Right atrium auricular region (tissue), 2 donors: ENCODE data around the gene TFF2. TPM values are rescaled to one million over a fixed set of nuclear protein-coding genes. Genes with fewer than 3 reads are reported as not detected.

Source experiments
- DNase-seq: peaks from one replicate; pipeline ENCODE4 v3.0.0-alpha.2; 2019; ENCODE audit warnings: low spot score
- H3K27ac ChIP-seq, 2 donors: fragments of 200-600 bp; sonication (generic); 1 replicate in 1 of 2; 2 replicates in 1 of 2; pipeline ENCODE4 v1.5.1; 2016 to 2019
- H3K27me3 ChIP-seq, 2 donors: fragments of 200-600 bp; sonication (generic); one replicate each; pipeline versions ENCODE4 v1.5.1 to v1.6.0; 2017 to 2019
- H3K36me3 ChIP-seq: fragments of 200-600 bp; sonication (generic); one replicate; pipeline ENCODE4 v1.5.1; 2016
- H3K4me1 ChIP-seq, 2 donors: fragments of 200-600 bp; sonication (generic); one replicate each; pipeline versions ENCODE4 v1.5.1 to v1.6.0; 2017 to 2019
- H3K4me3 ChIP-seq, 2 donors: fragments of 200-600 bp; sonication (generic); 1 replicate in 1 of 2; 2 replicates in 1 of 2; pipeline ENCODE4 v1.5.1; 2017 to 2019; ENCODE audit warnings: mild to moderate bottlenecking in 1 of 2, moderate library complexity in 1 of 2
- H3K9me3 ChIP-seq, 2 donors: fragments of 200-600 bp; sonication (generic); one replicate each; pipeline ENCODE4 v1.5.1; 2019
- CTCF ChIP-seq, 2 donors: fragments of 200-600 bp; sonication (generic); IDR thresholded peaks; one replicate each; pipeline ENCODE4 v1.5.1; 2019; ENCODE audit warnings: antibody characterized with exemption in 2 of 2
- total RNA-seq, 2 donors: library from RNA; depleted of rRNA; stranded (reverse); fragments of >200 nt; gene quantifications; one replicate each; pipeline ENCODE4 v1.1.0, GENCODE V29; 2016

TFF2 gene
- total RNA-seq, 2 donors from 2014 or later = not detected

- Histone ChIP-seq H3K9me3 (no peaks in the 10 kb centered on the region), H3K27me3 (no peaks in the 10 kb centered on the region), H3K4me1 (no peaks in the 10 kb centered on the region), H3K36me3 (no peaks in the 10 kb centered on the region), H3K4me3 (no peak overlapping the region), H3K27ac (no peak overlapping the region)
- no peak for DNase-seq
- TF ChIP-seq CTCF (IDR thresholded peaks at IDR 0.05) = no peak
Measured at GRCh38 chr21:42390696-42391095, 39.9 kb upstream of the TFF2 start.

- H3K9me3 ChIP-seq = no peaks in the 10 kb centered on the region
- H3K27me3 ChIP-seq = no peaks in the 10 kb centered on the region
- no peak for TF ChIP-seq CTCF (IDR thresholded peaks at IDR 0.05)
- H3K27ac ChIP-seq = no peak overlapping the region
- no peaks in the 10 kb centered on the region for H3K36me3 ChIP-seq
- H3K4me3 ChIP-seq = no peak overlapping the region
- DNase-seq = no peak
- H3K4me1 ChIP-seq = no peaks in the 10 kb centered on the region
Measured at GRCh38 chr21:42390193-42390592, 39.4 kb upstream of the TFF2 start.

GRCh38 chr21:42389449-42389835, 38.6 kb upstream of the TFF2 start:
- no peak for DNase-seq
- no peak for TF ChIP-seq CTCF (IDR thresholded peaks at IDR 0.05)
- Histone ChIP-seq H3K9me3 (no peaks in the 10 kb centered on the region), H3K36me3 (no peaks in the 10 kb centered on the region), H3K27ac (no peak overlapping the region), H3K27me3 (no peaks in the 10 kb centered on the region), H3K4me1 (no peaks in the 10 kb centered on the region), H3K4me3 (no peak overlapping the region)

- DNase-seq = no peak
- no peaks in the 10 kb centered on the region for H3K4me1 ChIP-seq
- no peak overlapping the region for H3K27ac ChIP-seq
- H3K9me3 ChIP-seq = no peaks in the 10 kb centered on the region
- H3K27me3 ChIP-seq = no peaks in the 10 kb centered on the region
- no peaks in the 10 kb centered on the region for H3K36me3 ChIP-seq
- H3K4me3 ChIP-seq = no peak overlapping the region
- TF ChIP-seq CTCF (IDR thresholded peaks at IDR 0.05) = no peak
Measured at GRCh38 chr21:42388740-42389448, 38.1 kb upstream of the TFF2 start.

GRCh38 chr21:42387843-42388340, 37.1 kb upstream of the TFF2 start:
- Histone ChIP-seq H3K4me3 (no peak overlapping the region), H3K9me3 (no peaks in the 10 kb centered on the region), H3K36me3 (no peaks in the 10 kb centered on the region), H3K27ac (no peak overlapping the region), H3K27me3 (no peaks in the 10 kb centered on the region), H3K4me1 (no peaks in the 10 kb centered on the region)
- no peak for TF ChIP-seq CTCF (IDR thresholded peaks at IDR 0.05)
- DNase-seq = no peak

- Histone ChIP-seq H3K9me3 (peaks cover 0 to 3% of the 10 kb centered on the region in 2 donors), H3K36me3 (no peaks in the 10 kb centered on the region), H3K27ac (no peak overlapping the region), H3K27me3 (no peaks in the 10 kb centered on the region), H3K4me1 (no peaks in the 10 kb centered on the region), H3K4me3 (no peak overlapping the region)
- no peak for TF ChIP-seq CTCF (IDR thresholded peaks at IDR 0.05)
- no peak for DNase-seq
Measured at GRCh38 chr21:42387164-42387563, 36.4 kb upstream of the TFF2 start.
